Upper lobe of right lung (tissue), 1 donor: Measurements from ENCODE around the gene MRPL37. TPM values are rescaled to one million over a fixed set of nuclear protein-coding genes. Genes with fewer than 3 reads are reported as not detected.

Experiments used
- ATAC-seq: fragments of 200-7000 bp; cut with Tn5 transposase; one replicate; pipeline ENCODE4 v1.9.1; 2020; ENCODE audit warnings: mild to moderate bottlenecking, moderate library complexity
- DNase-seq: peaks from one replicate; pipeline ENCODE4 v3.0.0-alpha.2; 2020
- H3K27ac ChIP-seq: fragments of 200-600 bp; one replicate; pipeline ENCODE4 v1.8.0; 2022
- H3K27me3 ChIP-seq: fragments of 200-600 bp; one replicate; pipeline ENCODE4 v1.8.0; 2022; ENCODE audit warnings: mild to moderate bottlenecking
- H3K36me3 ChIP-seq: fragments of 200-600 bp; one replicate; pipeline ENCODE4 v1.8.0; 2022
- H3K4me1 ChIP-seq: fragments of 200-600 bp; one replicate; pipeline ENCODE4 v1.8.0; 2022
- H3K4me3 ChIP-seq: fragments of 200-600 bp; one replicate; pipeline ENCODE4 v1.8.0; 2022; ENCODE audit warnings: mild to moderate bottlenecking
- H3K9me3 ChIP-seq: fragments of 200-600 bp; one replicate; pipeline ENCODE4 v1.8.0; 2022
- intact Hi-C: fragments of 100-400 bp; cut with DNase I; formaldehyde crosslinking; loops from one replicate; pipeline ENCODE4 v1.11.0; 2022
- total RNA-seq: library from RNA; stranded (reverse); fragmentation: NEBNext Ultra II Directional; extraction: Animal tissue kit (Norgen Biotek cat#: 25700); gene quantifications from one replicate; pipeline ENCODE4 v1.2.1, GENCODE V29; 2021
- TF ChIP-seq, protein P1 (sequence below): fragments of 200-600 bp; IDR thresholded peaks from one replicate; pipeline ENCODE4 v1.8.0; 2022; ENCODE audit warnings: antibody characterized with exemption
- donor health status: DM: no; HTN: yes; CAD: no; lungs with severe emphysema.

Gene MRPL37
- total RNA-seq, 1 donor from 2014 or later = 41.9 TPM

DNA sequence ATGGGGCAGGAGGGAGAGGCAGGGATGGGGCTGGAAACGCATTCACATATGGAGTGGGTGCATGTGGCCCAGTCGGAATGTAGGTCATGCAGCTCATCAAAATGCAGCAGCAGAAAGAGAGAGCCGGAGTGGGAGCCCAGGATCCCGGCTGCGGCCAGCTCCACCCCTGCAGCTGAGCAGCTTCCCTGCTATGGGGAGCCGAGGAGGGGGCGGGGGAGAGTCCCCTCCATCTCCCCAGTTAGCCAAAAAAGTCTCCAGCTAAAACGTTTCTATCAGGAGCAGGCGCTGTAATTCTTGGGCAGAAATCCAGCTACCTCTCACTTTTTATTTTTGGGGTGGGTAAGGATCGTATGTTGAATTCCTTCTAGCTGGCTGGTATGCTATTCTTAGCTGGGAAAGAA is 39.7 kb downstream of the MRPL37 start:
- Histone ChIP-seq H3K4me1 (no peaks in the 10 kb centered on the region), H3K27ac (no peak overlapping the region), H3K36me3 (peaks cover 62% of the 10 kb centered on the region), H3K9me3 (no peaks in the 10 kb centered on the region), H3K4me3 (no peak overlapping the region), H3K27me3 (no peaks in the 10 kb centered on the region)
- DNase-seq = no peak
- no peak for ATAC-seq
- intact Hi-C loops = no loop called here
- TF ChIP-seq, protein P1, sequence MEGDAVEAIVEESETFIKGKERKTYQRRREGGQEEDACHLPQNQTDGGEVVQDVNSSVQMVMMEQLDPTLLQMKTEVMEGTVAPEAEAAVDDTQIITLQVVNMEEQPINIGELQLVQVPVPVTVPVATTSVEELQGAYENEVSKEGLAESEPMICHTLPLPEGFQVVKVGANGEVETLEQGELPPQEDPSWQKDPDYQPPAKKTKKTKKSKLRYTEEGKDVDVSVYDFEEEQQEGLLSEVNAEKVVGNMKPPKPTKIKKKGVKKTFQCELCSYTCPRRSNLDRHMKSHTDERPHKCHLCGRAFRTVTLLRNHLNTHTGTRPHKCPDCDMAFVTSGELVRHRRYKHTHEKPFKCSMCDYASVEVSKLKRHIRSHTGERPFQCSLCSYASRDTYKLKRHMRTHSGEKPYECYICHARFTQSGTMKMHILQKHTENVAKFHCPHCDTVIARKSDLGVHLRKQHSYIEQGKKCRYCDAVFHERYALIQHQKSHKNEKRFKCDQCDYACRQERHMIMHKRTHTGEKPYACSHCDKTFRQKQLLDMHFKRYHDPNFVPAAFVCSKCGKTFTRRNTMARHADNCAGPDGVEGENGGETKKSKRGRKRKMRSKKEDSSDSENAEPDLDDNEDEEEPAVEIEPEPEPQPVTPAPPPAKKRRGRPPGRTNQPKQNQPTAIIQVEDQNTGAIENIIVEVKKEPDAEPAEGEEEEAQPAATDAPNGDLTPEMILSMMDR = no peak

DNA sequence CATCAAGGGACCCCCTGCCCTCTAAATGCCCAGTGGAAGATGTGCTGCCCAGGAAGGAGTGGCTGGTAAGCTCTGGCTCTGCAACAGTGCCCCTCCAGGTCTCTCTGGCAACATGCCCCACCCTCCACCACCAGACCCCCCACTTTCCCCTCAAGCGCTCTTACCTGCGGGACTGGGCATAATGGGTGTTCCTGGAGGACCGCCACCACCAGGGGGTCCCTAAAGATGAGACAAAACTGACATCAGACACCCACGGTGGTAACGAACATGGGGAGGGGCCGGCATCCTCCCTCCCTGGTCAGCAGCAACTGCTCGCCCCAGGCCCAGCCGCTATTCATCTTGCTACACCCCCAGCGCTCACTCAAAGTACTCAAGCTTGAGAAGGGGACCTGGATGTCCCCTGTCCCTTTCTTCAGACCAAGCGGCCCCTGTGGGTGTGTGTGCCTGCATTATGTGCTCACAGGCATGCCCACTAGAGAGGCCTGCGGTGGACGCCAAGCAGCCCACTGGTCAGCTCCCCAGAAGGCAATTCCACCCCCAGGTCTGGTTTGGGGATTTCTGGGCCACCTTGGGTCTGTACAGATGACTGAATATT is 40.9 kb downstream of the MRPL37 start:
- no peak overlapping the region for H3K27ac ChIP-seq
- H3K9me3 ChIP-seq = no peaks in the 10 kb centered on the region
- no peaks in the 10 kb centered on the region for H3K4me1 ChIP-seq
- intact Hi-C loops = no loop called here
- no peak overlapping the region for H3K4me3 ChIP-seq
- H3K36me3 ChIP-seq = peaks cover 58% of the 10 kb centered on the region
- no peak for DNase-seq
- no peaks in the 10 kb centered on the region for H3K27me3 ChIP-seq
- ATAC-seq = no peak
- TF ChIP-seq, protein P1 = no peak

DNA sequence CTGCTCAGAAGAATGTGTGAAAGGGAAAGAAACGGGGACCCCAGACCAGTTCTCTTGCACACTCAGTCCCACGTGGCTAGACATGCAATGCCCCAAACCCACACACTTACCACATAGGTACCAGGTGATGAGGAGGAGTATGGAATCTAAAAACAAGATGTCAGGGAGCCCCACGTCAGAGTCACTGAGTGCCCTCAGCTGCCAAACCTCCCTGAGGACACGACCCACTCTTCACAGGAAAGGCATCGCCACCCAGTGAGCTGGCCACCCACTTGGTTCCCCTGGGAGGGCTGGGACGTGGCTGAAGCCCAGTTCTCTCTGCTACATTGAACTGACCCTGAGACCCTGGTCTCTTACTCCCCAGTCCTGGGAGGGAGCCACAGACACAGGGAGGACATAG is 41.4 kb downstream of the MRPL37 start:
- DNase-seq (no peak), ATAC-seq (no peak)
- intact Hi-C loops = no loop called here
- Histone ChIP-seq H3K36me3 (peaks cover 53% of the 10 kb centered on the region), H3K9me3 (no peaks in the 10 kb centered on the region), H3K27ac (no peak overlapping the region), H3K27me3 (no peaks in the 10 kb centered on the region), H3K4me1 (no peaks in the 10 kb centered on the region), H3K4me3 (no peak overlapping the region)
- TF ChIP-seq, protein P1 = no peak

DNA sequence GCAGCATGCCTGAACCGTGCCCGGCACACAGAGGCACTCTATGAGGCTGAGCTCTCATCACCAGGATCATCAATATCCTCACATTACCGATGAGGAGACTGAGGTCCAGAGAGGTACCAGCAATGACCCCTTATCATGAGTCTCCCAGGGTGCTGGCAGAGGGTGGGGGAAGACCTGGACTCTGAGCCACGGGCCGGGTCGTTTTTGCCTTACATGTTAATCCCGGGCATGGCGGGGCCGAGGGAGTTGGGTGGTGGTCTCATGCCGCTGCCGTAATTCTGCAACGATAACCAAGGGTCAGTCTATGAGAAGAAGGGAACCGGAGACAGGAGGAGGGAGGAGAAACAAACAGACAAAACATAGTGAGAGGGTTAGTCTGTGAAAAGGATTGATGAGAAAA is 43.1 kb downstream of the MRPL37 start:
- intact Hi-C loops = no loop called here
- no peaks in the 10 kb centered on the region for H3K9me3 ChIP-seq
- H3K4me1 ChIP-seq = no peaks in the 10 kb centered on the region
- DNase-seq (no peak), ATAC-seq (no peak)
- H3K27ac ChIP-seq = no peak overlapping the region
- peaks cover 37% of the 10 kb centered on the region for H3K36me3 ChIP-seq
- no peak overlapping the region for H3K4me3 ChIP-seq
- no peaks in the 10 kb centered on the region for H3K27me3 ChIP-seq
- TF ChIP-seq, protein P1 = no peak

DNA sequence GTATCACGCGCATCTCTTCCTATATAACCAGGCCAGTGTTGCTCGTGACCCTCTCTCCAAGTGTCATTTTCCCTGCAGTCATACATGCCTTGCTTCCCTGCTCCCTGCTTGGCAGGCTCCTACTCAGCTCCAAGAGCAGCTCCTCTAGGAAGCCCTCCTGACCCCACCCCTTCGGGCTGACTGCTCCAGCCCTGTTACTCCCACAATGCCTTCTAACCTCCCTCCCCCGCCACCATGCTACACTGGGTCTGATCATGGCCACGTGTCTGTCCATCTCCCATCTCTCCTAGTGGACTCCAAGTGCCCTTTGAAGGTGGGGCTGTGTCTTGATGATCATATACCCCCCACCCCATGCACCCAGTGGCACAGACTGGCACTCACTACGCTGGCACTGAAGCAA is 44.7 kb downstream of the MRPL37 start:
- no peaks in the 10 kb centered on the region for H3K4me1 ChIP-seq
- intact Hi-C loops = no loop called here
- TF ChIP-seq, protein P1 = no peak
- H3K27ac ChIP-seq = no peak overlapping the region
- no peak overlapping the region for H3K4me3 ChIP-seq
- DNase-seq = no peak
- ATAC-seq = no peak
- no peaks in the 10 kb centered on the region for H3K9me3 ChIP-seq
- no peaks in the 10 kb centered on the region for H3K27me3 ChIP-seq
- peaks cover 21% of the 10 kb centered on the region for H3K36me3 ChIP-seq

DNA sequence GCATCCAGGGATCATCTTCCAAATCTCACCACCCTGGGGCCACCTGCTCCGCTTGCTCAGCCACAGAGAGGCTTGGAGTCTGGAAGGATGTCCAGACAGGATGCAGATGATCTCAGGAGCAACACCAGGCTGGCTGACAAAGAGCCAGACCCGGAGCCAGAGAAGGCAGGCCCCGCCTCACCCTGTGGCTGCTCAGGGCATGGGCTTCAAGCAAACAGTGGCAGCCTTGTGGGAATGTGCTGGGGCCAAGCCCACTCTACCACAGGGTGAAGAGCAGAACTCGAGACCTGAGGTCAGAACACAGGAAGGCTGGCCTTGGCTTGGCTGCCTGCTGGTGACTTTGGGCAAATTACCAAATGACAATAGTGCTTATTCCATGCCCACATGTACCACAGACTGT is 45.5 kb downstream of the MRPL37 start:
- DNase-seq (no peak), ATAC-seq (no peak)
- H3K4me1 ChIP-seq = no peaks in the 10 kb centered on the region
- H3K9me3 ChIP-seq = no peaks in the 10 kb centered on the region
- intact Hi-C loops = no loop called here
- no peaks in the 10 kb centered on the region for H3K27me3 ChIP-seq
- H3K4me3 ChIP-seq = no peak overlapping the region
- H3K27ac ChIP-seq = no peak overlapping the region
- TF ChIP-seq, protein P1 = no peak
- H3K36me3 ChIP-seq = peaks cover 20% of the 10 kb centered on the region
